A549 (cell line): Measurements from ENCODE around the gene FSTL3.

ENCODE experiments used
- TF ChIP-seq, protein P1 (sequence below): fragments of >200 bp; sonication (Bioruptor Twin); formaldehyde crosslinking; IDR thresholded peaks from 3 replicates; pipeline ENCODE4 v1.5.1; 2016
- TF ChIP-seq, protein P2 (sequence below): fragments of 200-600 bp; sonication (generic); IDR thresholded peaks from 2 replicates; pipeline ENCODE4 v1.6.1; 2016; ENCODE audit warnings: antibody characterized with exemption, mild to moderate bottlenecking, moderate library complexity

DNA sequence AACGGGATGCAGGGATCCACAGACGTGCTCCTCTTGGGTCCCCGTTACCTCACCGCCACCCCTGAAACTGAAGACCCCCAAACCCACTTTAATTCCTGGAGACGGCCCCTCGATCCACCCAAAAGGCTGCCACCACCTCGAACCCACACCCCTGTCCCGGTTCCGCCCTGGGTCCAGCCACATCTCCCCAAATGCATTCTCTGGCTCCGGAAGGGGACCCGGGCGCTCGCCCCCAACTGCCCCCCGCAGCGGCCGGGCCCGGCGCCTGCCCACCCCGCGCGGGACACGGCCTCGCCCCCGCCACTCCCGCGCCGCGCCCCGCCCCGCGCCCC, 219 bp upstream of the FSTL3 start:
- TF ChIP-seq, protein P1, sequence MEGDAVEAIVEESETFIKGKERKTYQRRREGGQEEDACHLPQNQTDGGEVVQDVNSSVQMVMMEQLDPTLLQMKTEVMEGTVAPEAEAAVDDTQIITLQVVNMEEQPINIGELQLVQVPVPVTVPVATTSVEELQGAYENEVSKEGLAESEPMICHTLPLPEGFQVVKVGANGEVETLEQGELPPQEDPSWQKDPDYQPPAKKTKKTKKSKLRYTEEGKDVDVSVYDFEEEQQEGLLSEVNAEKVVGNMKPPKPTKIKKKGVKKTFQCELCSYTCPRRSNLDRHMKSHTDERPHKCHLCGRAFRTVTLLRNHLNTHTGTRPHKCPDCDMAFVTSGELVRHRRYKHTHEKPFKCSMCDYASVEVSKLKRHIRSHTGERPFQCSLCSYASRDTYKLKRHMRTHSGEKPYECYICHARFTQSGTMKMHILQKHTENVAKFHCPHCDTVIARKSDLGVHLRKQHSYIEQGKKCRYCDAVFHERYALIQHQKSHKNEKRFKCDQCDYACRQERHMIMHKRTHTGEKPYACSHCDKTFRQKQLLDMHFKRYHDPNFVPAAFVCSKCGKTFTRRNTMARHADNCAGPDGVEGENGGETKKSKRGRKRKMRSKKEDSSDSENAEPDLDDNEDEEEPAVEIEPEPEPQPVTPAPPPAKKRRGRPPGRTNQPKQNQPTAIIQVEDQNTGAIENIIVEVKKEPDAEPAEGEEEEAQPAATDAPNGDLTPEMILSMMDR, result no peak
- TF ChIP-seq, protein P2, sequence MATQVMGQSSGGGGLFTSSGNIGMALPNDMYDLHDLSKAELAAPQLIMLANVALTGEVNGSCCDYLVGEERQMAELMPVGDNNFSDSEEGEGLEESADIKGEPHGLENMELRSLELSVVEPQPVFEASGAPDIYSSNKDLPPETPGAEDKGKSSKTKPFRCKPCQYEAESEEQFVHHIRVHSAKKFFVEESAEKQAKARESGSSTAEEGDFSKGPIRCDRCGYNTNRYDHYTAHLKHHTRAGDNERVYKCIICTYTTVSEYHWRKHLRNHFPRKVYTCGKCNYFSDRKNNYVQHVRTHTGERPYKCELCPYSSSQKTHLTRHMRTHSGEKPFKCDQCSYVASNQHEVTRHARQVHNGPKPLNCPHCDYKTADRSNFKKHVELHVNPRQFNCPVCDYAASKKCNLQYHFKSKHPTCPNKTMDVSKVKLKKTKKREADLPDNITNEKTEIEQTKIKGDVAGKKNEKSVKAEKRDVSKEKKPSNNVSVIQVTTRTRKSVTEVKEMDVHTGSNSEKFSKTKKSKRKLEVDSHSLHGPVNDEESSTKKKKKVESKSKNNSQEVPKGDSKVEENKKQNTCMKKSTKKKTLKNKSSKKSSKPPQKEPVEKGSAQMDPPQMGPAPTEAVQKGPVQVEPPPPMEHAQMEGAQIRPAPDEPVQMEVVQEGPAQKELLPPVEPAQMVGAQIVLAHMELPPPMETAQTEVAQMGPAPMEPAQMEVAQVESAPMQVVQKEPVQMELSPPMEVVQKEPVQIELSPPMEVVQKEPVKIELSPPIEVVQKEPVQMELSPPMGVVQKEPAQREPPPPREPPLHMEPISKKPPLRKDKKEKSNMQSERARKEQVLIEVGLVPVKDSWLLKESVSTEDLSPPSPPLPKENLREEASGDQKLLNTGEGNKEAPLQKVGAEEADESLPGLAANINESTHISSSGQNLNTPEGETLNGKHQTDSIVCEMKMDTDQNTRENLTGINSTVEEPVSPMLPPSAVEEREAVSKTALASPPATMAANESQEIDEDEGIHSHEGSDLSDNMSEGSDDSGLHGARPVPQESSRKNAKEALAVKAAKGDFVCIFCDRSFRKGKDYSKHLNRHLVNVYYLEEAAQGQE, result no peak
